ENCODE data around the gene PTPRG. TPM values are rescaled to one million over a fixed set of nuclear protein-coding genes. Genes with fewer than 3 reads are reported as not detected.

Gene PTPRG
- total RNA-seq, 4 donors from 2014 or later: 11.0 to 18.5 (median 14.9) TPM

DNA sequence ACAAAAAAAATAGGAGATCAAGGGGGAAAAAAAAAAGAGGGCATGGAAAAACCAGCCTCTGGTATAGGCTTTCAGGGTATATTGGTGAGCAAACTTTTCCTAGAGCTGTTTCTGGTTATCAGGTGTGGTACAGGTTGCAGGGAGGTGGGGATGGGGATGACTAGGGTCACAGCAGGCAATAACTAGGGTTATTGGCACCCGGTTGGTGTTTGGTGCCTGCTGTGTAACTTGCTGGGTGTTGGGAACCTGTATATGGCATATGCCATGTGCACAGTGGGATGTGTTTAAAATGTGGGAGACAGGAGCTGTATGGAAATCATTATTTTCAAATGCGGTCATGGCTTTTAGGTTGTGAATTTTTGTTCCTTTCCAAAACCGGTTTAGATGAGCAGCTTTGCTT is 119.2 kb downstream of the PTPRG start:
- Histone ChIP-seq H3K36me3 (no peaks in the 10 kb centered on the region), H3K27me3 (no peaks in the 10 kb centered on the region), H3K4me1 (peaks cover 17% of the 10 kb centered on the region), H3K27ac (no peak overlapping the region), H3K4me3 (no peak overlapping the region), H3K9me3 (no peaks in the 10 kb centered on the region)
- WGBS: 83% methylated on average over 3 of the region's 3 CpGs
- TF ChIP-seq, protein P1, sequence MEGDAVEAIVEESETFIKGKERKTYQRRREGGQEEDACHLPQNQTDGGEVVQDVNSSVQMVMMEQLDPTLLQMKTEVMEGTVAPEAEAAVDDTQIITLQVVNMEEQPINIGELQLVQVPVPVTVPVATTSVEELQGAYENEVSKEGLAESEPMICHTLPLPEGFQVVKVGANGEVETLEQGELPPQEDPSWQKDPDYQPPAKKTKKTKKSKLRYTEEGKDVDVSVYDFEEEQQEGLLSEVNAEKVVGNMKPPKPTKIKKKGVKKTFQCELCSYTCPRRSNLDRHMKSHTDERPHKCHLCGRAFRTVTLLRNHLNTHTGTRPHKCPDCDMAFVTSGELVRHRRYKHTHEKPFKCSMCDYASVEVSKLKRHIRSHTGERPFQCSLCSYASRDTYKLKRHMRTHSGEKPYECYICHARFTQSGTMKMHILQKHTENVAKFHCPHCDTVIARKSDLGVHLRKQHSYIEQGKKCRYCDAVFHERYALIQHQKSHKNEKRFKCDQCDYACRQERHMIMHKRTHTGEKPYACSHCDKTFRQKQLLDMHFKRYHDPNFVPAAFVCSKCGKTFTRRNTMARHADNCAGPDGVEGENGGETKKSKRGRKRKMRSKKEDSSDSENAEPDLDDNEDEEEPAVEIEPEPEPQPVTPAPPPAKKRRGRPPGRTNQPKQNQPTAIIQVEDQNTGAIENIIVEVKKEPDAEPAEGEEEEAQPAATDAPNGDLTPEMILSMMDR (IDR thresholded peaks at IDR 0.05): no peak
- TF ChIP-seq POLR2A (IDR thresholded peaks at IDR 0.05) (no peak), POLR2AphosphoS5 (IDR thresholded peaks at IDR 0.05) (no peak), EP300 (IDR thresholded peaks at IDR 0.05) (no peak)
- no peak for DNase-seq (ENCODE audit: low spot score in 2 of 2)

- H3K36me3 ChIP-seq: no peaks in the 10 kb centered on the region
- no peak overlapping the region for H3K27ac ChIP-seq
- H3K4me1 ChIP-seq: peaks cover 18% of the 10 kb centered on the region
- no peak overlapping the region for H3K4me3 ChIP-seq
- DNase-seq (ENCODE audit: low spot score in 2 of 2): no peak
- WGBS: 81% methylated on average over 5 of the region's 5 CpGs
- no peak for TF ChIP-seq EP300 (IDR thresholded peaks at IDR 0.05)
- TF ChIP-seq, protein P1 (IDR thresholded peaks at IDR 0.05): no peak
- no peak for TF ChIP-seq POLR2A (IDR thresholded peaks at IDR 0.05)
- TF ChIP-seq POLR2AphosphoS5 (IDR thresholded peaks at IDR 0.05): no peak
- no peaks in the 10 kb centered on the region for H3K27me3 ChIP-seq
- no peaks in the 10 kb centered on the region for H3K9me3 ChIP-seq
These were observed 120.3 kb downstream of the PTPRG start for GRCh38 chr3:61681636-61682035.

GRCh38 chr3:61682671-61683548 is 121.5 kb downstream of the PTPRG start:
- H3K27me3 ChIP-seq: no peaks in the 10 kb centered on the region
- no peaks in the 10 kb centered on the region for H3K9me3 ChIP-seq
- 54% methylated on average over 10 of the region's 10 CpGs for WGBS
- H3K4me1 ChIP-seq: peaks cover 18% of the 10 kb centered on the region
- H3K36me3 ChIP-seq: no peaks in the 10 kb centered on the region
- no peak for DNase-seq (ENCODE audit: low spot score in 2 of 2)
- TF ChIP-seq EP300 (IDR thresholded peaks at IDR 0.05) (no peak), POLR2AphosphoS5 (IDR thresholded peaks at IDR 0.05) (no peak), POLR2A (IDR thresholded peaks at IDR 0.05) (no peak)
- TF ChIP-seq, protein P1 (IDR thresholded peaks at IDR 0.05): no peak
- H3K4me3 ChIP-seq: no peak overlapping the region
- peak overlapping the region; percentile 86 for H3K27ac ChIP-seq

DNA sequence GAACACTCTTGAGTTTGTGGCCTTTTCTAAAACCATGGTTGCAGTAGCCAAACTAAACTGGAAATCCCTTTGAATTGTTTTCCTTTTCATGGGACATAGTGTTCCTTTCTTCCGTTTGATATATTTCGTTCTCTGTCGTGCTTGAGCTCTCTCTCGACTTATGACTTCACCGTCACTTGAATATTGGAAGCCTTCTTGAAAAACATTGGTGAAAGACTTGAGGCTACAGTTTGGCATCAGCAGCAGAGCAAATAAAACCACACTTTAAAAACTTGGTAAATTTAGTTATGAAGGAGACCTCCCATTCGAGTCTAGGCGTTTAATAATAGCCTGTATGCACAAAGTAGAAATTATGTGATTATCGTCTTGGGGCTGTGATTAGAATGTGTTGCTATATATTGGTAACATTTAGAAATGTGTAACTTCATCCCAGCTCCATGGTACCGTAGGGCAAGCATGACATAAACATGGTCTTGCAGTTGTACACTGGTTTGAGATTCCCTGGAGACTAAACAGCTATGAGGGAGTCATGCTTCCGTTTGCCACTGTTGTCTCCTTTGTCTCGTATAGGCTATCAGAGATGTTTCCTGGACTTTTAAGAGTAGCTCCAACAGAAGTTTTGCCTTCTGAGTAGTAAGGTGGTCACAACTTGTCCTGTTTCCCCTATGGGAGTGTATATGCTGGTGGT is 122.3 kb downstream of the PTPRG start:
- H3K9me3 ChIP-seq: no peaks in the 10 kb centered on the region
- peak overlapping the region; percentile 86 for H3K27ac ChIP-seq
- no peak overlapping the region for H3K4me3 ChIP-seq
- DNase-seq (ENCODE audit: low spot score in 2 of 2): no peak
- TF ChIP-seq, protein P1 (IDR thresholded peaks at IDR 0.05): no peak
- TF ChIP-seq POLR2AphosphoS5 (IDR thresholded peaks at IDR 0.05) (peak in 1 of 3 donors; percentile 35), POLR2A (IDR thresholded peaks at IDR 0.05) (no peak), EP300 (IDR thresholded peaks at IDR 0.05) (no peak)
- 86% methylated on average over 11 of the region's 11 CpGs for WGBS
- H3K4me1 ChIP-seq: peaks cover 18% of the 10 kb centered on the region
- H3K36me3 ChIP-seq: no peaks in the 10 kb centered on the region
- no peaks in the 10 kb centered on the region for H3K27me3 ChIP-seq

DNA sequence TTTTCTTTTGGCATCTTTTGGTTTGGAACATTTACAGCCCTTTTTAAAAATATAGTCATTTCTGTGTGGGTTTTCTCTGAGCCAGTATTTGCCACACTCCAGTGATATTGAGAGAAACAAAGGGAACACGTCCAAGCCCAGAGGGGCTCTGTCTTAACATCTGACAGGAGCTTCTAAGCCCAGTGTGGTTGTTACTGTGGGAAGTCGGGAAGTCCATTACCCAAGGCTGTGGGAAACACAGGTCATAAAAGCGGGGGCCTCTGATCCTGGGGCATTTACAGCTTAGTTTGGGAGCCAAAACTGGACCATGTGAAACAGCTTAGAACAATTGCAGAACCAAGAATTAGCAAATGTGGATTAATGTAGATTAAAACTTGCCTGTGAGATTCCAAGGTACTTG is 123.0 kb downstream of the PTPRG start:
- peaks cover 18% of the 10 kb centered on the region for H3K4me1 ChIP-seq
- H3K4me3 ChIP-seq: no peak overlapping the region
- no peak for DNase-seq (ENCODE audit: low spot score in 2 of 2)
- H3K27ac ChIP-seq: peak overlapping the region; percentile 69
- no peaks in the 10 kb centered on the region for H3K9me3 ChIP-seq
- WGBS: 58% methylated on average over 3 of the region's 3 CpGs
- H3K36me3 ChIP-seq: no peaks in the 10 kb centered on the region
- TF ChIP-seq POLR2A (IDR thresholded peaks at IDR 0.05): no peak
- TF ChIP-seq EP300 (IDR thresholded peaks at IDR 0.05): no peak
- no peaks in the 10 kb centered on the region for H3K27me3 ChIP-seq

Data from suprapubic skin (tissue), 4 donors.